ENCODE results near the gene NCS1.

Gene NCS1

DNA sequence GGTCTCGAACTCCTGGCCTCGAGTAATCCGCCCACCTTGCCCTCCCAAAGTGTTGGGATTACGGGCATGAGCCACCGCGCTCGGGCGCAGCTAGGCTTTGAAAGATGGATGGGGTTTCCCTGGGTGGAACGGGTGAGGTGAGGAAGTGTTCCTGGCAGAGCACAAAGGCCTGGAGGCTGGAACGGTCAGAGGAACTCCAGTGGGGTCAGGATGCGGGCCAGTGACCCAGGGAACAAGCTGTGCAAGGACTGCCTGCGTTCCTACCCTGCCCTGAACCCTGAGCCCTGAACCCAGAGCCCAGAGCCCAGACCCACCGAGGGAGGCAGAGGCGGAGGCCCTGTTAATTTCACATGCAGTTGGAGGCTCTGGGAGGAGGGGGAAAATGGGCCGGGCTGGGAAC, 23.4 kb downstream of the NCS1 start:
- H3K27ac ChIP-seq (ENCODE audit: extremely low read depth, low read depth, low read length): no peak overlapping the region
- peaks cover 4% of the 10 kb centered on the region for H3K4me1 ChIP-seq (ENCODE audit: control insufficient read depth, insufficient read depth, low read length)
- no peaks in the 10 kb centered on the region for H3K9me3 ChIP-seq (ENCODE audit: control insufficient read depth, insufficient read depth, low read depth, low read length)
- no peak for TF ChIP-seq ZNF404 (tag by site-specific recombination; IDR thresholded peaks at IDR 0.05)
- TF ChIP-seq ZNF214 (tag by site-specific recombination; IDR thresholded peaks at IDR 0.05; ENCODE audit: borderline replicate concordance): no peak
- TF ChIP-seq ZBTB8A (tag by site-specific recombination; IDR thresholded peaks at IDR 0.05): no peak
- TF ChIP-seq ZNF146 (tag by site-specific recombination; IDR thresholded peaks at IDR 0.05): no peak
- no peak for TF ChIP-seq HOXC10 (CRISPR knock-in tag; IDR thresholded peaks at IDR 0.05)
- no peak for TF ChIP-seq ZBTB6 (tag by site-specific recombination; IDR thresholded peaks at IDR 0.05)
- TF ChIP-seq ZNF521 (tag by site-specific recombination; IDR thresholded peaks at IDR 0.05): no peak
- TF ChIP-seq ZNF76 (tag by site-specific recombination; IDR thresholded peaks at IDR 0.05; ENCODE audit: borderline replicate concordance, low read depth): no peak
- TF ChIP-seq ZNF513 (tag by site-specific recombination; IDR thresholded peaks at IDR 0.05): no peak
- no peak for TF ChIP-seq ZNF19 (tag by site-specific recombination; IDR thresholded peaks at IDR 0.05; ENCODE audit: low read depth)
- TF ChIP-seq ZBTB21 (tag by site-specific recombination; IDR thresholded peaks at IDR 0.05): no peak
- TF ChIP-seq ZNF530 (tag by site-specific recombination; IDR thresholded peaks at IDR 0.05; ENCODE audit: low read depth): no peak
- TF ChIP-seq ZNF2 (tag by site-specific recombination; IDR thresholded peaks at IDR 0.05): no peak
- TF ChIP-seq INSM2 (tag by site-specific recombination; IDR thresholded peaks at IDR 0.05): no peak
- TF ChIP-seq ZBTB20 (tag by site-specific recombination; IDR thresholded peaks at IDR 0.05): no peak
- no peak for TF ChIP-seq ZNF664 (tag by site-specific recombination; IDR thresholded peaks at IDR 0.05)
- no peak for TF ChIP-seq GLI2 (tag by site-specific recombination; IDR thresholded peaks at IDR 0.05; ENCODE audit: borderline replicate concordance, low read depth)
- 0 out of 2 replicates have a peak, but pooled peaks have one; percentile 25 for TF ChIP-seq KLF17 (tag by site-specific recombination; IDR thresholded peaks at IDR 0.05)
- TF ChIP-seq ZNF112 (tag by site-specific recombination; IDR thresholded peaks at IDR 0.05): no peak
- no peak for TF ChIP-seq KLF16 (tag by site-specific recombination; IDR thresholded peaks at IDR 0.05)
- TF ChIP-seq MEIS1 (CRISPR knock-in tag; IDR thresholded peaks at IDR 0.05; ENCODE audit: borderline replicate concordance): no peak
- TF ChIP-seq, protein P1, sequence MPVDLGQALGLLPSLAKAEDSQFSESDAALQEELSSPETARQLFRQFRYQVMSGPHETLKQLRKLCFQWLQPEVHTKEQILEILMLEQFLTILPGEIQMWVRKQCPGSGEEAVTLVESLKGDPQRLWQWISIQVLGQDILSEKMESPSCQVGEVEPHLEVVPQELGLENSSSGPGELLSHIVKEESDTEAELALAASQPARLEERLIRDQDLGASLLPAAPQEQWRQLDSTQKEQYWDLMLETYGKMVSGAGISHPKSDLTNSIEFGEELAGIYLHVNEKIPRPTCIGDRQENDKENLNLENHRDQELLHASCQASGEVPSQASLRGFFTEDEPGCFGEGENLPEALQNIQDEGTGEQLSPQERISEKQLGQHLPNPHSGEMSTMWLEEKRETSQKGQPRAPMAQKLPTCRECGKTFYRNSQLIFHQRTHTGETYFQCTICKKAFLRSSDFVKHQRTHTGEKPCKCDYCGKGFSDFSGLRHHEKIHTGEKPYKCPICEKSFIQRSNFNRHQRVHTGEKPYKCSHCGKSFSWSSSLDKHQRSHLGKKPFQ (tag by site-specific recombination; IDR thresholded peaks at IDR 0.05): no peak
- 0 out of 2 replicates have a peak, but pooled peaks have one; percentile 45 for TF ChIP-seq ZNF600 (tag by site-specific recombination; IDR thresholded peaks at IDR 0.05)
- no peak for TF ChIP-seq ZNF692 (tag by site-specific recombination; IDR thresholded peaks at IDR 0.05)
- TF ChIP-seq, protein P2, sequence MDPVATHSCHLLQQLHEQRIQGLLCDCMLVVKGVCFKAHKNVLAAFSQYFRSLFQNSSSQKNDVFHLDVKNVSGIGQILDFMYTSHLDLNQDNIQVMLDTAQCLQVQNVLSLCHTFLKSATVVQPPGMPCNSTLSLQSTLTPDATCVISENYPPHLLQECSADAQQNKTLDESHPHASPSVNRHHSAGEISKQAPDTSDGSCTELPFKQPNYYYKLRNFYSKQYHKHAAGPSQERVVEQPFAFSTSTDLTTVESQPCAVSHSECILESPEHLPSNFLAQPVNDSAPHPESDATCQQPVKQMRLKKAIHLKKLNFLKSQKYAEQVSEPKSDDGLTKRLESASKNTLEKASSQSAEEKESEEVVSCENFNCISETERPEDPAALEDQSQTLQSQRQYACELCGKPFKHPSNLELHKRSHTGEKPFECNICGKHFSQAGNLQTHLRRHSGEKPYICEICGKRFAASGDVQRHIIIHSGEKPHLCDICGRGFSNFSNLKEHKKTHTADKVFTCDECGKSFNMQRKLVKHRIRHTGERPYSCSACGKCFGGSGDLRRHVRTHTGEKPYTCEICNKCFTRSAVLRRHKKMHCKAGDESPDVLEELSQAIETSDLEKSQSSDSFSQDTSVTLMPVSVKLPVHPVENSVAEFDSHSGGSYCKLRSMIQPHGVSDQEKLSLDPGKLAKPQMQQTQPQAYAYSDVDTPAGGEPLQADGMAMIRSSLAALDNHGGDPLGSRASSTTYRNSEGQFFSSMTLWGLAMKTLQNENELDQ (tag by site-specific recombination; IDR thresholded peaks at IDR 0.05; ENCODE audit: low read depth): no peak
- TF ChIP-seq ZFHX2 (tag by site-specific recombination; conservative IDR thresholded peaks at IDR 0.05): peak; percentile 21; the same call in 1 of the 2 replicates
- H3K4me3 ChIP-seq (ENCODE audit: low read depth, low read length): no peak overlapping the region
- ChIA-PET POLR2A (no interaction called here), CTCF (interaction anchor here (0.8 kb wide), 1 partner anchor 79 kb away, joined by 3 read pairs; no protein-coding TSS in a partner anchor)
- no peaks in the 10 kb centered on the region for H3K36me3 ChIP-seq (ENCODE audit: control insufficient read depth in 2 of 2, insufficient read depth in 1 of 2, low read length in 2 of 2)
